NT2/D1 (cell line): ENCODE data around the gene ZNF547.
"Not testable (repeated sequence)": the region's sequence is repeated elsewhere in the genome, so short reads cannot be mapped to it uniquely, and the experiment has no call there.

ENCODE experiments used
- DNase-seq: peaks from one replicate; pipeline ENCODE4 v3.0.0-alpha.2; 2011; ENCODE audit warnings: low read depth, low spot score
- H3K27me3 ChIP-seq: 2 replicates; pipeline ENCODE4 v1.6.0; 2011; ENCODE audit warnings: mild to moderate bottlenecking; ENCODE audit not compliant: insufficient read length, insufficient read depth
- H3K36me3 ChIP-seq: 2 replicates; pipeline ENCODE4 v1.6.1; 2011; ENCODE audit warnings: mild to moderate bottlenecking, low read length, mixed read lengths; ENCODE audit not compliant: insufficient read depth, insufficient read length
- H3K4me1 ChIP-seq: 2 replicates; pipeline ENCODE4 v1.5.1; 2011; ENCODE audit not compliant: insufficient read depth, insufficient read length
- H3K4me3 ChIP-seq: 2 replicates; pipeline ENCODE4 v1.5.1; 2011; ENCODE audit warnings: low read depth; ENCODE audit not compliant: insufficient read length
- H3K9ac ChIP-seq: 2 replicates; pipeline ENCODE4 v1.6.0; 2011; ENCODE audit warnings: low read depth; ENCODE audit not compliant: insufficient read length
- H3K9me3 ChIP-seq: 2 replicates; pipeline ENCODE4 v1.5.1; 2011; ENCODE audit warnings: mild to moderate bottlenecking, low read length; ENCODE audit not compliant: insufficient read depth
- SUZ12 ChIP-seq: IDR thresholded peaks from 2 replicates; pipeline ENCODE4 v1.6.1; 2011; ENCODE audit not compliant: insufficient read length, insufficient read depth; ENCODE audit errors: extremely low read depth
- YY1 ChIP-seq: IDR thresholded peaks from 2 replicates; pipeline ENCODE4 v1.6.1; 2011; ENCODE audit not compliant: insufficient read length, insufficient read depth
- ZNF274 ChIP-seq: IDR thresholded peaks from 2 replicates; pipeline ENCODE4 v1.6.1; 2011; ENCODE audit warnings: mild to moderate bottlenecking, low read depth, low read length

ZNF547 gene

DNA sequence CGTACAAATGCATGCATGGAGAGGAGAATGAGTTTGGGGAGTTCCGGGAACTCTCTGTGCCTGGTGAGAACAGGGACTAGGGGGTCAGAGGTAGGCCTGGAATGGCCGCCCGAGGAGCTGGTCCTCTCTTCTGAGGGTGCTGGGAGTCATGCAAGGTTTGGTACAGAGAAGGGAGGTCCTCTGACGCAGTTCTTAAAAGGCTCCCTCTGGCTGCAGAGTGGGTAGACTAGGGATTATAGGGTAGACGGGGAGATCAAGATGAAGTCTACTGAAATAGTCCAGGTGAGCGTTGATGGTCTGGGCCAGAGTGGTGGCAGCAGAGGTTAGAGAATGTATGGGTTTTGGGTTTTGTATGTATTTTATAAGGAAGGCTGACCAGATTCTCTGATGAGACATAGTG is 11.5 kb upstream of the ZNF547 start:
- H3K27me3 ChIP-seq = no peaks in the 10 kb centered on the region
- peak overlapping the region; percentile 98 for H3K4me3 ChIP-seq
- H3K9me3 ChIP-seq = no peaks in the 10 kb centered on the region
- H3K36me3 ChIP-seq = peaks cover 46% of the 10 kb centered on the region
- H3K4me1 ChIP-seq = no peaks in the 10 kb centered on the region
- H3K9ac ChIP-seq = peak overlapping the region; percentile 96
- DNase-seq = no peak
- TF ChIP-seq YY1 (no peak), SUZ12 (no peak), ZNF274 (no peak)

DNA sequence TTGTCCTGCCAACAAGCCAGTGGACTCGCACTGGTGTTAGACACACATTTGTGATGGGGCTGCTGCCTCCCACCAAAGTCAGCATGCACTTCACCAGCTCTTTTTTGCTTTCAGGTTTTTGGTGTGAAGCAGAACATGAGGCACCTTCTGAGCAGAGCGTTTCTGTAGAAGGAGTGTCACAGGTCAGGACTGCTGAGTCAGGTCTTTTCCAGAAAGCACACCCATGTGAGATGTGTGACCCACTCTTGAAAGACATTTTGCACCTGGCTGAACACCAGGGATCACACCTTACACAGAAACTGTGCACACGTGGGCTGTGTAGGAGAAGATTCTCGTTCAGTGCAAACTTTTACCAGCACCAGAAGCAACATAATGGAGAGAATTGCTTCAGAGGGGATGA is 7.4 kb upstream of the ZNF547 start:
- Histone ChIP-seq H3K4me1 (no peaks in the 10 kb centered on the region), H3K4me3 (no peak overlapping the region), H3K27me3 (no peaks in the 10 kb centered on the region), H3K9me3 (no peaks in the 10 kb centered on the region), H3K9ac (no peak overlapping the region), H3K36me3 (peaks cover 74% of the 10 kb centered on the region)
- TF ChIP-seq ZNF274 (no peak), SUZ12 (no peak), YY1 (no peak)
- no peak for DNase-seq

DNA sequence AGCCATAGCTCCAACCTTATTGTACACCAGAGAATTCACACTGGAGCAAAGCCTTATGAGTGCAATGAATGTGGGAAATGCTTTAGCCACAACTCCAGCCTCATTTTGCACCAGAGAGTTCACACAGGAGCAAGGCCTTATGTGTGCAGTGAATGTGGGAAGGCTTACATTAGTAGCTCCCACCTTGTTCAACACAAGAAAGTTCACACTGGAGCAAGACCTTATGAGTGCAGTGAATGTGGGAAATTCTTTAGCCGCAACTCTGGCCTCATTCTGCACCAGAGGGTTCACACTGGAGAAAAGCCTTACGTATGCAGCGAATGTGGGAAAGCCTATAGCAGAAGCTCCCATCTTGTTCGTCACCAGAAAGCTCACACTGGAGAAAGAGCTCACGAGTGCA is 5.9 kb upstream of the ZNF547 start:
- no peak for DNase-seq
- TF ChIP-seq ZNF274 (no peak), YY1 (no peak), SUZ12 (no peak)
- H3K9ac ChIP-seq = no peak overlapping the region
- H3K4me3 ChIP-seq = no peak overlapping the region
- H3K36me3 ChIP-seq = peaks cover 71% of the 10 kb centered on the region
- no peaks in the 10 kb centered on the region for H3K4me1 ChIP-seq
- no peaks in the 10 kb centered on the region for H3K27me3 ChIP-seq
- no peaks in the 10 kb centered on the region for H3K9me3 ChIP-seq

DNA sequence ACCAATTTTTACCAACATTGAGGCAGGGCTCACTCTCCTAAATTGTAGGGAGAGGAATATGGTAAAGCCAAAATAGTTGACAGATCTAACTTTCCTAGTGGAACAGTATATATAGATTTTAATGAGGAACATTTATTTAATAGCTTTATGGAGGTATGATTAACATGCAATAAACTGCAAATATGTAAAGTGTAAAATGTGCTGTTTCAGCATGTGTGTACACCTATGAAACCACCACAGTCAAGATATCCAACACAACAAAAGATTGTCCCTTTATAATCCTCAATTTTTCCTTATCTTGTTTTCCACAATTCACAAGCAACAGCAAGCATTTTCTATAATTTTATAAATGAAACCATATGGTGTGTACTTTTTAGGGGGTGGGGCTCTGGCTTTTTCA is 4.1 kb upstream of the ZNF547 start:
- H3K4me3 ChIP-seq = no peak overlapping the region
- no peak for DNase-seq
- no peak for TF ChIP-seq YY1
- no peak for TF ChIP-seq ZNF274
- TF ChIP-seq SUZ12 = no peak
- H3K36me3 ChIP-seq = peaks cover 53% of the 10 kb centered on the region
- H3K27me3 ChIP-seq = no peaks in the 10 kb centered on the region
- H3K4me1 ChIP-seq = no peaks in the 10 kb centered on the region
- no peaks in the 10 kb centered on the region for H3K9me3 ChIP-seq
- H3K9ac ChIP-seq = no peak overlapping the region

DNA sequence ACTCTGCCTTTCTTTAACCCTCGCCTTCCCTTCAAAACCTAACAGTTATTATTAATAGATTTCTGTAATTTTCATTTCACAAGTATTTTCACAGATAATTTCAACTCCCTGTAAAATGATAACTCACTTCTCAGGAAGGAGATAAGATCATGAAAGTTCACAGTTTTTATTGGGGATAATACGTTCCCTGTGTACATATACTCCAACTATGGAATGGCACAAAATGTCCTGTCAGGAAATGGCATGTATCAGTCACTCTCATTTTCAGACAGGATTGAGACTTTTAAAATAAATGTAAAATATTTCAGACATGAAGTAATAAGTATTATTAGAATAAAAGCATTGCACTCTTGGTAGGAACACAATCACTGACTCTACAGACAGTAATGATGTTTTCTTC is 932 bp upstream of the ZNF547 start:
- H3K4me1 ChIP-seq = no peaks in the 10 kb centered on the region
- H3K27me3 ChIP-seq = no peaks in the 10 kb centered on the region
- peak overlapping the region; percentile 66 for H3K4me3 ChIP-seq
- no peaks in the 10 kb centered on the region for H3K9me3 ChIP-seq
- H3K9ac ChIP-seq = peak overlapping the region; percentile 73
- TF ChIP-seq SUZ12 (no peak), YY1 (no peak), ZNF274 (no peak)
- DNase-seq = no peak
- H3K36me3 ChIP-seq = peaks cover 22% of the 10 kb centered on the region

DNA sequence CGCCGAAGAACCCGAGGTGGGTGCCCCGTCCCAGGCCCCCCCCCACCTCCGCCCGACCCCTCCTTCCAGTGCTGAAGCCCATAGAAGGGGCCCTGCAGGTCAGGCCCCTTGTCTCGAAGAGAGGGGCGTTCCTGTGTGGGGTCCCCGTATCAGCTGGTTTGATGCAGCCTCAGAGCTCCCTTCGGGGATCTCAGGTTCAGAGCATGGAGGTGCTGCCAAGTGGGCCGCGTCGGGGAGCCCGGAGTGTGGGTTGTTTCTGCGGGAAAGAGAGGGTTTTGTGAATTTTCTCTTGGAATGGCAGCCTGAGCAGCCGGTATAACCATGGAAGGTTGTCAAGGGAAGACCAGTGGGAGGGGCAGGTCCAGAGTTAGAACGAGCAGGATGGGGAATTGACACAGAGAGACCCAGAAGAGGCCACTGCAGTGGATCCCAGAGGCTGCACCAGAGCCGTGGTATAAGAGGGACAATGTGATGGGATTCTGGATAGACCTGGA is 384 bp downstream of the ZNF547 start:
- Histone ChIP-seq H3K4me3 (peak overlapping the region; percentile 66), H3K9me3 (no peaks in the 10 kb centered on the region), H3K9ac (peak overlapping the region; percentile 80), H3K27me3 (no peaks in the 10 kb centered on the region), H3K36me3 (peaks cover 9% of the 10 kb centered on the region), H3K4me1 (no peaks in the 10 kb centered on the region)
- no peak for TF ChIP-seq SUZ12
- TF ChIP-seq ZNF274 = no peak
- no peak for TF ChIP-seq YY1
- DNase-seq = no peak

DNA sequence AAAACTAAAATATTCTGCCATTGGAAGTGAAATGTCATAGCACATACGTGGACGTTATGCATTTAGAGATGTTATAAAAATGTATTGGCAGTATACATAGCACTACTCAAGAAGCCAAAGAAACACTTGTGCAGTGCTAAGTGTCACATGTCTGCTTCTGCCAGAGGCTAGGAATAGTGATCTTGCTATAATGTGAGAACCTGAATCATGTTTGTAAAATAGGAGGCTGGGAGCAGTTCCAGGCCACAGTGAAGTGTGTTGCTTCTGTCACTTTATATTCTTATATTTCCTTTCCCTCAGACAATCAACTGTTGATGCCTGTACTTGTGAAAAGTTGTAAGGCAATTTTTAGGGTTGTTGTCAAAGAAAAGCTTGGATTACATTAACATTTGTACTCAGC is 3.4 kb downstream of the ZNF547 start:
- DNase-seq = no peak
- TF ChIP-seq SUZ12 = no peak
- Histone ChIP-seq H3K36me3 (peaks cover 2% of the 10 kb centered on the region), H3K4me1 (no peaks in the 10 kb centered on the region), H3K4me3 (no peak overlapping the region), H3K9me3 (no peaks in the 10 kb centered on the region), H3K27me3 (no peaks in the 10 kb centered on the region), H3K9ac (no peak overlapping the region)

DNA sequence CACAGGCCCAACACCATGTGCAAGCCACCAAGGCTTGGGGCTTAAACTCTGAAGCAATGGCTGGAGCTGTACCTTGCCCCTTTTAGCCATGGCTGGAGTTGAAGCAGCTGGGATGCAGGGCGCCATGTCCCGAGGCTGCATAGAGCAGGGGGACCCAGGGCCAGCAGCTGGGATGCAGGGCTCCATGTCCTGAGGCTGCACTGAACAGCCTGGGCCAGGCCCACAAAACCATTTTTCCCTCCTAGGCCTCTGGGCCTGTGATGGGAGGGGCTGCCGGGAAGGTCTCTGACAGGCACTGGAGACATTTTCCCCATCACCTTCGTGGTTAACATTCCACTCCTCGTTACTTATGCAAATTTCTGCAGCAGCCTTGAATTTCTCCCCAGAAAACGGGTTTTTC is 10.8 kb downstream of the ZNF547 start:
- H3K36me3 ChIP-seq = peaks cover 38% of the 10 kb centered on the region
- H3K4me3 ChIP-seq = no peak overlapping the region
- no peak overlapping the region for H3K9ac ChIP-seq
- no peak for DNase-seq
- H3K27me3 ChIP-seq = no peaks in the 10 kb centered on the region
- no peak for TF ChIP-seq ZNF274
- no peak for TF ChIP-seq SUZ12
- TF ChIP-seq YY1 = no peak
- peaks cover 39% of the 10 kb centered on the region; the same call in 1 of the 2 replicates for H3K9me3 ChIP-seq
- no peaks in the 10 kb centered on the region for H3K4me1 ChIP-seq

DNA sequence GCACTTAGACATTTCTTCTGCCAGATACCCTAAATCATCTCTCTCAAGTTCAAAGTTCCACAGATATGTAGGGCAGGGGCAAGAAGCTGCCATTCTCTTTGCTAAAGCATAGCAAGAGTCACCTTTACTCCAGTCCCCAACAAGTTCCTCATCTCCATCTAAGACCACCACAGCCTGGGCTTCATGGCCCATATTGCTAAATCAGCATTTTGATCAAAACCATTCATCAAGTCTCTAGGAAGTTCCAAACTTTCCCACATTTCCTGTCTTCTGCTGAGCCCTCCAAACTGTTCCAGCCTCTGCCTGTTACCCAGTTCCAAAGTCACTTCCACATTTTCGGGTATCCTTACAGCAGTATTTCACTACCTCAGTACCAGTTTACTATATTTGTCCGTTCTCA is 11.3 kb downstream of the ZNF547 start:
- H3K36me3 ChIP-seq = peaks cover 38% of the 10 kb centered on the region
- not testable (repeated sequence) for H3K4me1 ChIP-seq, H3K4me3 ChIP-seq, H3K9ac ChIP-seq, DNase-seq, H3K27me3 ChIP-seq
- H3K9me3 ChIP-seq = peaks cover 39% of the 10 kb centered on the region; the same call in 1 of the 2 replicates
